SU-DHL-6 (cell line): ENCODE data around the gene CALHM5.
"Not testable (repeated sequence)": the region's sequence is repeated elsewhere in the genome, so short reads cannot be mapped to it uniquely, and the experiment has no call there.

Experiments used
- H2AFZ ChIP-seq: fragments of 200-600 bp; sonication (generic); 2 replicates; pipeline ENCODE4 v1.6.1; 2014; ENCODE audit warnings: low read depth, mild to moderate bottlenecking, moderate library complexity, mixed read lengths, antibody characterized with exemption, low read length; ENCODE audit not compliant: severe bottlenecking
- H3F3A ChIP-seq: fragments of 200-600 bp; shearing (Covaris generic); 2 replicates; pipeline ENCODE4 v1.6.0; 2016; ENCODE audit warnings: antibody characterized with exemption, mild to moderate bottlenecking; ENCODE audit not compliant: insufficient read depth
- H3K27ac ChIP-seq: fragments of 200-600 bp; sonication (generic); 2 replicates; pipeline ENCODE4 v1.5.1; 2016; ENCODE audit warnings: low read depth, mild to moderate bottlenecking, low read length, moderate library complexity, mixed read lengths
- H3K27me3 ChIP-seq: fragments of 200-600 bp; sonication (generic), shearing (Covaris generic); 2 replicates; pipeline ENCODE4 v1.6.0; 2014; ENCODE audit warnings: mild to moderate bottlenecking, low read length
- H3K36me3 ChIP-seq: fragments of 200-600 bp; sonication (generic); 2 replicates; pipeline ENCODE4 v1.6.1; 2014; ENCODE audit warnings: mild to moderate bottlenecking, low read length, mixed read lengths
- H3K4me2 ChIP-seq: fragments of 300-600, 200-600 bp; shearing (Covaris generic), sonication (generic); 2 replicates; pipeline ENCODE4 v1.6.0; 2014; ENCODE audit warnings: low read length, low read depth, mild to moderate bottlenecking; ENCODE audit not compliant: poor library complexity, severe bottlenecking
- H3K4me3 ChIP-seq: fragments of 200-600 bp; sonication (generic); 2 replicates; pipeline ENCODE4 v1.5.1; 2014; ENCODE audit warnings: antibody characterized with exemption, low read length, mild to moderate bottlenecking, mixed read lengths; ENCODE audit not compliant: insufficient read depth, poor library complexity, severe bottlenecking
- H3K79me2 ChIP-seq: fragments of 200-600 bp; sonication (generic); 2 replicates; pipeline ENCODE4 v1.6.1; 2014; ENCODE audit warnings: mild to moderate bottlenecking, low read length, moderate library complexity; ENCODE audit not compliant: insufficient read depth
- H3K9ac ChIP-seq: fragments of 200-600 bp; sonication (generic); 2 replicates; pipeline ENCODE4 v1.7.0; 2014; ENCODE audit warnings: mild to moderate bottlenecking, low read length
- H3K9me2 ChIP-seq: fragments of 200-600 bp; sonication (generic); replicated peaks from 2 replicates; pipeline ENCODE4 v1.6.1; 2014; ENCODE audit warnings: low read length; ENCODE audit not compliant: insufficient read depth
- H3K9me3 ChIP-seq: fragments of 200-600 bp; sonication (generic); 2 replicates; pipeline ENCODE4 v1.6.1; 2014; ENCODE audit warnings: low read length, mixed read lengths; ENCODE audit not compliant: insufficient read depth
- H4K20me1 ChIP-seq: fragments of 200-600 bp; sonication (generic); 2 replicates; pipeline ENCODE4 v1.6.1; 2014; ENCODE audit warnings: low read depth, mild to moderate bottlenecking, antibody characterized with exemption, low read length, moderate library complexity, mixed read lengths
- CTCF ChIP-seq: fragments of 200-600 bp; sonication (generic); IDR thresholded peaks from one replicate; pipeline ENCODE4 v1.5.1; 2017; ENCODE audit warnings: antibody characterized with exemption, mild to moderate bottlenecking, low read length, moderate library complexity; ENCODE audit not compliant: insufficient read depth, poor library complexity, severe bottlenecking
- EZH2phosphoT487 ChIP-seq: fragments of 200-600 bp; sonication (generic), shearing (Covaris generic); conservative IDR thresholded peaks from 2 replicates; pipeline ENCODE4 v1.6.1; 2018; ENCODE audit warnings: mild to moderate bottlenecking, antibody characterized with exemption, low read length, moderate library complexity, mixed read lengths

Gene CALHM5

GRCh38 chr6:116491610-116492330, 19.7 kb upstream of the CALHM5 start:
- no peaks in the 10 kb centered on the region for H3K9me2 ChIP-seq
- H3K4me2 ChIP-seq: no peak overlapping the region
- H3K36me3 ChIP-seq: no peaks in the 10 kb centered on the region
- no peaks in the 10 kb centered on the region for H3K9me3 ChIP-seq
- no peaks in the 10 kb centered on the region for H4K20me1 ChIP-seq
- H3K27me3 ChIP-seq: no peaks in the 10 kb centered on the region
- H3K79me2 ChIP-seq: no peaks in the 10 kb centered on the region
- no peak overlapping the region for H3K9ac ChIP-seq
- H3K4me3 ChIP-seq: no peak overlapping the region
- no peaks in the 10 kb centered on the region for H3F3A ChIP-seq
- no peak overlapping the region for H3K27ac ChIP-seq
- no peak overlapping the region for H2AFZ ChIP-seq
- TF ChIP-seq CTCF (no peak), EZH2phosphoT487 (no peak)

- H3K27me3 ChIP-seq: no peaks in the 10 kb centered on the region
- no peak overlapping the region for H3K27ac ChIP-seq
- no peaks in the 10 kb centered on the region for H3K36me3 ChIP-seq
- no peak overlapping the region for H2AFZ ChIP-seq
- no peaks in the 10 kb centered on the region for H3K79me2 ChIP-seq
- H4K20me1 ChIP-seq: no peaks in the 10 kb centered on the region
- no peaks in the 10 kb centered on the region for H3K9me2 ChIP-seq
- H3K9me3 ChIP-seq: no peaks in the 10 kb centered on the region
- H3F3A ChIP-seq: no peaks in the 10 kb centered on the region
- no peak overlapping the region for H3K4me3 ChIP-seq
- no peak overlapping the region for H3K9ac ChIP-seq
- H3K4me2 ChIP-seq: no peak overlapping the region
- TF ChIP-seq EZH2phosphoT487: no peak
- TF ChIP-seq CTCF: no peak
Observed at GRCh38 chr6:116492331-116493067, 18.9 kb upstream of the CALHM5 start.

- H3K9me3 ChIP-seq, H3K27ac ChIP-seq, H3K4me2 ChIP-seq, H3K27me3 ChIP-seq, H3K9ac ChIP-seq, H4K20me1 ChIP-seq, H3K4me3 ChIP-seq, H3K9me2 ChIP-seq, H3F3A ChIP-seq, H3K36me3 ChIP-seq, H3K79me2 ChIP-seq, H2AFZ ChIP-seq: not testable (repeated sequence)
Observed at GRCh38 chr6:116495161-116495560, 16.3 kb upstream of the CALHM5 start.

- H3K4me2 ChIP-seq: no peak overlapping the region
- no peak overlapping the region for H3K9ac ChIP-seq
- H3K9me3 ChIP-seq: no peaks in the 10 kb centered on the region
- H3K9me2 ChIP-seq: no peaks in the 10 kb centered on the region
- H3F3A ChIP-seq: no peaks in the 10 kb centered on the region
- H3K4me3 ChIP-seq: no peak overlapping the region
- no peak overlapping the region for H2AFZ ChIP-seq
- TF ChIP-seq CTCF (no peak), EZH2phosphoT487 (no peak)
- H3K27me3 ChIP-seq: no peaks in the 10 kb centered on the region
- no peaks in the 10 kb centered on the region for H3K79me2 ChIP-seq
- H3K36me3 ChIP-seq: no peaks in the 10 kb centered on the region
- H3K27ac ChIP-seq: no peak overlapping the region
- H4K20me1 ChIP-seq: no peaks in the 10 kb centered on the region
Observed at GRCh38 chr6:116497113-116497676, 14.2 kb upstream of the CALHM5 start.
